Urothelium cell line (cell line): ENCODE measurements around the gene CENPP.
"Not testable (repeated sequence)": the region's sequence is repeated elsewhere in the genome, so short reads cannot be mapped to it uniquely, and the experiment has no call there.

Experiments
- DNase-seq: peaks from one replicate; pipeline ENCODE4 v3.0.0; 2011; ENCODE audit warnings: low spot score, mixed read lengths
- FAIRE-seq: peaks from 2 replicates; lab custom pipeline; 2011; peaks lifted over from hg19 to GRCh38; lab: Jason Lieb, UNC

Gene CENPP

DNA sequence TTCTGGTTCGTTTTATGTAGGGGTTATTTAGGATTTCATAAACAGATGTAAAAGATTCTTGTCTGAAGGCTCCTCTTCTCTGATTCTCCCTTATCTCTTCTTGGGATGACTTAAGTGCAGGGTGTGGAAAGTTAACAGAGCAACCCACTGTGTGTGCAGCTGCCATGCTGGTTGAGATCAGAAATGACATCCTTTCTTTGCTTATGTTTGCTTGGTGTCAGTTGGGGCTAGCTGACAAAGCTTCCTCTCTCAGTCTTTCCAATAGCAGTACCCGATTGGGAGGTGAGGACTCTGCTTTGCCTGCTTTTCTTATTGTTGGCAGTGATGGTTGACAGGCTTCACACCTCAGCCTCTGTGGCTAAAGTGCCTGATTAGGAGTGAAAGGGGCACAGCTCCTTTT, 52.1 kb downstream of the CENPP start:
- FAIRE-seq: no peak

DNA sequence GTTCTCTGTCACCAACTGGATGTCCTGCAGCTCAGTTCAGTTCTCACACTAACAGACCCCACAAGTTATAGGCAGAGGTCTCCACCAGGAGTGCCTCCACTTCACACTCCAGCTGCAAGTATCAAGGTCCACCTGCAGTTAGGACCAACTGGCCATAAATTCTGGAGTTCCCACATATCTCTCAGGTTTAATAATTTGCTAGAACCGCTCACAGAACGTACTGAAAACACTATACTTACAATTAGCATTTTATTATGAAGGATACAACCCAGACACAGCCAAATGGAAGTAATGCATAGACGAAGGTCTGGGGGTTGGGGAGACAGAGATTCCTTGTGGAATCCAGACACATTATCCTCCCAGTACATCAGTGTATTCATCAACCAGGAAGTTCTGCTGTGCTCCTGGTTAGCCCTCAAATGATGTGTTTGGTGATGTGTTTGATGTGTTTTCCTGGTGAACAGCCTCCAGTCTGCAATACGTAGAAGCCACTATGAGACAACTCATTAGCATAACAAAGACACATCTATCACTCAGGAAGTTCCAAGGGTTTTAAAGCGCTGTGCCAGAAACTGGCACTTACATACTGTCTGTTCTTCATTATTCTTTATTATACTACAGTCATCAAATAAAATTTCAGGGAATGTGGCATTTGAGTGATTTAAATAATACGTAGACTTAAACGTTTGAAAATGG, 53.3 kb downstream of the CENPP start:
- DNase-seq (no peak), FAIRE-seq (no peak)

More for the DNA sequence above, 52.1 kb downstream of the CENPP start:
- DNase-seq: no peak

- DNase-seq (no peak), FAIRE-seq (no peak)
Measured at GRCh38 chr9:92380603-92381002, 54.9 kb downstream of the CENPP start.

GRCh38 chr9:92381775-92382174, 56.0 kb downstream of the CENPP start:
- no peak for FAIRE-seq
- no peak for DNase-seq

DNA sequence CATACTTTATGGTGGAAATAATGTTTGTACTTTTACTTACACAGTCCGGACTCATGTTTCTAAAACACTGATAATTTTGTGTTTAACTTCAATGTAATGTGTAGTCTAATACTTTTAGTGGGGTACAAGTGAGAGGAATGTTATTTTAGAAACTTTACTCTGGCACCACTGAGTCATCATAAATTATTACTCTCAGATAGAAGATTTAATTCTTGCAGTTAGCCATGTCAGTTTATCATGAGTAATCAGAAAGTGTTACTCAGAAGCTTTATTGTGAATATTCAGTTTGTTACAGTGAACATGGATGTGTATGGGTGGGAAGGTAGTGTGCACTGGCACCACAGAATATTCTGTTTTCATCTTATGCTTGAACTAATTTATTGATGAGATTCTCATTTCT, 58.6 kb downstream of the CENPP start:
- FAIRE-seq (no peak), DNase-seq (no peak)

- no peak for DNase-seq
- no peak for FAIRE-seq
Measured at GRCh38 chr9:92385001-92385400, 59.2 kb downstream of the CENPP start.

DNA sequence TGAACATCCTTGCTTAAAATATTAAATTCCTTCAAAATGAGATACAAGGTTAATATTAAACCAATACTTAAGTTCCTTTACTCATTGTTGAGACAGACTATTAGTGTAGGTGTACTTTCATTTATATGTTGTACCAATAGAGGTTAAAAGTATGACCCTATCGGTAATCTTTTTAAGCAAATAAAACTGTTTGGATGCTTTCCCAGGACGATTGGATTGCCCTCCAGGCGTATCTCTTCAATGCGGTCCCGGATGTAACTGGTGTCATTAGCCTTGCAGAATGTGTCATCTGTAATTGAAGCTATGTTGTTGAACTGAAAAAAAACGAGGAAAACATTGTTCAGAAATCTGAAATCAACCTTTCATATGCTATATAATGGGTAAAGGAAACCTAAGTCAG, 59.7 kb downstream of the CENPP start:
- no peak for FAIRE-seq
- no peak for DNase-seq

DNA sequence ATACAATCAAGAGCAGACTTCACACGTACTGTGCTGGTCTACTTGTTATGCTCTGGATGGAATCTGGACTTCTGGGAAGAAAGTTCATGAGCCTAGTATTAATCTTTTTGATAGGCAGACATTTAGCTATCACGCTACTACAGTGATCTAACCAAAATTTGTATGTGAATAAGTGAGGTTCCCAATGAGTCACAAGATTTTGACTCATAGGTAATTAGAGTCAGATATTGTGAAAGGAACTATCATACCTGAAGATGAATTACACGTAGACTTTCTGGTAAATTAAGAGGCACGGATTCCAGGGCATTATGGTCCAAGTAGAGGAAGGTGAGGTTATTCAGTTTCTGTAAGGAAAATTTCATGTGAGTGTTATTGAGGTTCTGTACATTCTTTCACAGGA, 60.2 kb downstream of the CENPP start:
- no peak for DNase-seq
- no peak for FAIRE-seq

DNA sequence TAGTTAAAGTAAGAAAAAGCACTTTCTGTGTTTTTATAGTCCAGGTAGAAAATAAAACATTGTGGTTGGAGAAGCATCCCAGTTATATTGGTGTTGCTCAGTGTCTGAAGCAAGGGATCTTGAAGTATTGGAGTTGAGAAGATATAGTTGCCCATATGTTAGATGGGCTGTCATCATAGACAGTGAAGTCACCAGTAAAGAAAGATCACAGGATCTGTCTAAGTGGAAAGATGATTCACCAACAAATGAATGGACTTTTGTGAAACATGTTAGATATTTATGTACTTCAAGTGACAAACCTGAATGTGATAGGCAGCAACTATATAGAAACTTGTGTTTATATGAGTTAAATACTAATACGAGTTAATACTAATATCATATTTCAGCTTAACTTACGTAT, 66.9 kb downstream of the CENPP start:
- no peak for FAIRE-seq

GRCh38 chr9:92393686-92394085, 67.9 kb downstream of the CENPP start:
- no peak for DNase-seq
- no peak for FAIRE-seq

More for the DNA sequence above, 66.9 kb downstream of the CENPP start:
- DNase-seq: no peak

DNA sequence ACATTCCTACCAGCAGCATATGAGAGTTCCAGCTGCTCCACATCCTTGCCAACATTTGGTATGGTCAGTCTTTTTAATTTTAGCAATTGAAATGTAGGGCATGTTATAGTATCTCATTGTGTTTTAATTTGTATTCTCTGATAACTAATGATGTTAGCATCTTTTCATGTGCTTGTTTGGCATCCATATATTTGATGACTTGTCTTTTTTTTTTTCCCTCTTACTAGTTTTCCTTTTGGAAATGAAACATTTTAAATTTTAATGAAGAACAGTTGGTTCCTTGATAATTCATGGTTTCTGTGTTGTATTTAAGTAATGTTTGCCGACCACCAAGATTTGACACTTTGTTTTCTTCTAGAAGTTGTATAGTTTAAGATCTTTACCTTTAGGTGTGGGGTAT, 69.9 kb downstream of the CENPP start:
- DNase-seq (no peak), FAIRE-seq (no peak)

- DNase-seq (no peak), FAIRE-seq (no peak)
Measured at GRCh38 chr9:92397853-92398252, 72.1 kb downstream of the CENPP start.

DNA sequence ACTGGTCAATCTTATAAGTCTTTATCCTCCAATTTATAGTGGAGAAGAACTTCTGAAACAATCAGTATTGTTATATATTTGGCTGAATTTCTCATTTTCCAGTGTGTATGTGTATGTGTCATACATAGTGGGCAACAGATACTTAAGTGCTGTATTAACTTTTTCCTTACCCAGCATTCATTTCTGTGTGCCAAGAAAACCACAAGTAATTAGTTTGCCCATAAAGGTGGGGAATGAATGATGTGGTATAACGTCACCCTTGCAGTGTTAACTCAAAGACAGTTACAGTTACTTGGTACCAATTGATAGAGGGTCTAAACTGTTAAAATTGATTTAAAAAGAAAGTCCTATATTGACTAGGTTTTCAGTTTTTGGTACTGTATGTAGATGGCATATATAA, 76.6 kb downstream of the CENPP start:
- DNase-seq: no peak
- FAIRE-seq: no peak

DNA sequence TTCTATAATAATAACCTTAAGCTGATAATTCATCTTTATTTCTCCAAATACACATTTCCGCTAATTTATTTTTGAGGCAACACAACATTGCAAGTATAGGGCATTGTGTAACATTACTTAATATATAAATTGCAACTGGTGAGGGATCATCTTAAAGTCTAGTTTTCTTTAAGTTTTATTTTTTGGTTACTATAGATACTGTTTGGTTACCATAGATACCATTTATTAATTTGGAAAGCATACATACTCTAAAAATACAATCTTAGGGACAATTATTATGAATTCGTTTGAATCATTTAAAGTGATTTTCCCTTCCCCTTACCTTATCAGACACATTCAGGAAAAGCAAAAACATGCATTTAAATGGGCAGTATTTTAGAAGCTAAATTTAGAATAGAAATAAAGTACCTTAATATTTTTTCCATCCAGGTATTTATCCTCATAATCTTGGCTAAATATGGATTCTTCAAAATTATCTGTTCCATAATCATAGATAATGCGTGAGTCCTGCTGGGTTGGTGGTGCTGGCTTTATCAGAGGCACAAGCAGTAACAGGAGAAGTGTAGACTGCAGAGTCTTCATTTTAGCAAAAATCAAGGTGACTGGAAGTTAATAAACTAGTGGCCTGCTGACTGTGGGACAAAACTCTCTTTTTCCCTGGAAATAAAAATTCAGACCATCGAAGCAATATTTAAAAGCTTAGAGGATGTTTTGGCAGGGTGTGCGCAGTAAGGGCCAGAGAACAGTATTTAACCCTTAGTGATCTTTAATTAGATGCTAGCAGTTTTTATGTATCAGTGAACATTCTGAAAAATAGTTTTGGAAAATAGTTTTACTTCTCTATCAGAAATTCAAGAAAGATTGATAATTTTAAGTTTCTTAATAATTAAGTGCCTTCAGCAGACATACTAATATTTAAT, 77.3 kb downstream of the CENPP start:
- DNase-seq (no peak), FAIRE-seq (no peak)

DNA sequence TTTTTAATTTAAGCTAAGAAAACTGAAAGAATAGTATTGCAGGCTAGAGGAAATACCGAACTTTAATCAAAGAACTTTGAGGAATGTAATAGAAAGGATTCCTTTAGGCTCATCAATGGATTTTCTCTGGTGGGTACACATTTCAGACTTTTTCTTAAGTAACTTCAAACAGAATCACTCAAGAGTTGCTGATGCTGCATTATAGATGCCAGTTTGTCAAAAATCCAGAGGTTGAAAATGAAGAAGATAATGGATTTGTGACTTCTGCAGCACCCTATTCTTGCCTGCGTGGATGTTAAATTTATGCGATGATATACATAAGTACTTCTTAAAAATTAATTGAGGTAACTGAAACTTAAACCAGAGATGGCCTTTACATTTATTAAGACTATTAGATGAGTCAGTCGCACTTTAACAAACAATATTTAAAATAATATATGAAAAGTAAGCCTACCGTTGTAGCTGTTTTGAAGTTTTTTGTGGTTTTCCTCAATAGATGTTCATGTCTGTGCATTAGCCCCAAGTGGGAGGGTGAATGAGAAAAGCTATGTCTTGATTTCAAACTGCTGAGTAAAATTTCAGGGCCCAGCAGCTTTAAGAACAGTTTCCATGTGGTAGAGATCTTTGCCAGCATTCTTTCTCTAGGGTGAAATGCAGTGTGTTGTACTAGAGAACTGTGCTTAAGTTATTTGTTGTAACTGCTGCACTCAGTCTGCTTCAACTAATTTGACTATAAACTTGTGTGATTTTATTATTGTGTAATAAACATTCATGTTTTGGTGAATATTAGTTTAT, 78.5 kb downstream of the CENPP start, which contains the start of gene OGN:
Gene OGN, minus strand, starts transcription at position 537 of the 795 bp plus-strand sequence. CDS start 1,171 bp downstream, outside the sequence.
- FAIRE-seq: no peak
- no peak for DNase-seq

GRCh38 chr9:92405818-92406217, 80.1 kb downstream of the CENPP start:
- FAIRE-seq: no peak

DNA sequence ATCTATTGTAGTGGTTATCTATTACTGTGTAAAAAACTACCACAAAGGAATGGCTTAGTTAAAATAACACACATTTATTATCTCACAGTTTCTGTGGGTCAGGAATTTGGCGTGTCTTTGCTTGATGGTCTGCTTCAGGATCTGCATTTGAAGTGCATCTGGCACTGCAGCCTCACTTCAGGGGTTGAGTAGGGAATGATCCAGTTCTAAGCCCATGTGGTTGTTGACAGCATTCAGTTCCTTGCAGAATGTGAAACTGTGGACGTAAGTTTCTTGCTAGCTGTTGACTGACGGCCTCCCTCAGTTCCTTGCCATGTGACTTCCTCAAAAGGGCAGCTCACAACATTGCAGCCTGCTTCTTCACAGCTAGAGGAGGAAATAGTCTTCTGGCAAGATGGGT, 80.7 kb downstream of the CENPP start:
- FAIRE-seq: no peak
- DNase-seq: no peak

More at GRCh38 chr9:92405818-92406217, 80.1 kb downstream of the CENPP start:
- no peak for DNase-seq

DNA sequence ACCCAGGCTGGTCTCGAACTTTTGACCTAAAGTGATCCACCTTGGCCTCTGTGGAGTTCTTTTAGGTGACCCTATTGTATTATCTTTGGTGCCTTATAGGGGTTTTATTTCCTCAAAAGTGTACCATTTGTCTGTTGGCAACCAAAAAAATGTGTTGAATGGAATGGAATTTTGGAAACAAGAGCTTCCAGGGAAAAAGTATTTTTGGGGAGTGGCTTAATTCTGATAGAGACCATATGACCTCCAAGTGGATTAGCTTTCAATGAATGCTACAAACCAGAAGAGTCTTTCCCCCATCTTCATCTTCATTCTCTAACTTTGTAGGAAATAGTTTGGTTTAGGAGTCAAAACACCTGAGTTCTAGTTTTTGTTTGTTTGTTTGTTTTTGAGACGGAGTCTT, 82.1 kb downstream of the CENPP start:
- no peak for FAIRE-seq

DNA sequence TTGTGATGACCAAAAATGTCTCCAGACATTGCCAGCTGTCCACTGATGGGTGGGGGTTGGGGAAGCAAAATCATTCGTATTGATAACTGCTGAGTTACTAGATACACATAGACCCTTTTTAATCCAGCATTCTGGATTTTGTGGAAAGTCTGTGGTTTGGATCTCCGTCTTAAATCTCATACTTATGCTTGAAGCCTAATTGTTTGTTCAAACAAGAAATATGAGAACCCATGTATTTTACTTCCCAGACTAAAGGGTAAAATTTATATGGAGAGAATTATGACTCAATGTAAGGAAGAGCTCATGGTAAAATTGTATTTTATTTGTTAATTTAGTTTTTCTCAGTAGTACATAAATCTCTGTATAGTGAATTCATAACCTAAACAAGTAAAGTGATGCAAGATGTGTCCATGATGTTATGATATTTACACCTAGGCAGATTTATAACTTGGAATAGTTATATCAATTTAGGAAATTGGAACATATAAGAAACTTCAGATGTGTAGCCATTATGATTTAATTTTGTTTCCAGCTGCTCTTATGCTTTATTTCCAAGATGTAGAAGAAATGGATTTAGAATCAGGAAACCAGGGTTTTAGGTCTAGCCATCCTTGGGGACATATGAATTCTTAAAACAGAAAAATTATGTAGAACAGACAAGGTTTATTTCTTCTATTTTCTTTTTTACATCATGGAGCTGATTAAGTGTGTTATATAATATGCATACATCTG, 83.2 kb downstream of the CENPP start:
- DNase-seq: no peak
- no peak for FAIRE-seq

More for the DNA sequence above, 82.1 kb downstream of the CENPP start:
- DNase-seq: no peak

DNA sequence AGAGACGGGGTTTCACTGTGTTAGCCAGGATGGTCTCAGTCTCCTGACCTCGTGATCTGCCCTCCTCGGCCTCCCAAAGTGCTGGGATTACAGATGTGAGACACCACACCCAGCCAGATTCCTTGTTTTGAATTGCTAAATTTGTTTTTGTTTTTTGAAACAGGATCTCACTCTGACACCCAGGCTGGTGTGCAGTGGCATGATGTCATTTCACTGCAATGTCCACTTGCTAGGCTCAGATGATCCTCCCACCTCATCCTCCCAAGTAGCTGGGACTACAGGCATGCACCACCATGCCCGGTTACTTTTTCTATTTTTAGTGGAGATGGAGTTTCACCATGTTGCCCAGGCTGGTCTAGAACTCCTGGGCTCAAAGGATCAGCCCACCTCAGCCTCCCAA, 85.4 kb downstream of the CENPP start:
- FAIRE-seq, DNase-seq: not testable (repeated sequence)
